ENCODE measurements around the gene OR8A1.

The OR8A1 gene

GRCh38 chr11:124612045-124612444, 42.2 kb downstream of the OR8A1 start:
- Mint-ChIP-seq H3K4me1 (peaks cover 8% of the 10 kb centered on the region), H3K4me3 (no peak overlapping the region), H3K27ac (peak overlapping the region; percentile 38), H3K36me3 (no peaks in the 10 kb centered on the region), H3K9me3 (no peaks in the 10 kb centered on the region), H3K27me3 (no peaks in the 10 kb centered on the region)

DNA sequence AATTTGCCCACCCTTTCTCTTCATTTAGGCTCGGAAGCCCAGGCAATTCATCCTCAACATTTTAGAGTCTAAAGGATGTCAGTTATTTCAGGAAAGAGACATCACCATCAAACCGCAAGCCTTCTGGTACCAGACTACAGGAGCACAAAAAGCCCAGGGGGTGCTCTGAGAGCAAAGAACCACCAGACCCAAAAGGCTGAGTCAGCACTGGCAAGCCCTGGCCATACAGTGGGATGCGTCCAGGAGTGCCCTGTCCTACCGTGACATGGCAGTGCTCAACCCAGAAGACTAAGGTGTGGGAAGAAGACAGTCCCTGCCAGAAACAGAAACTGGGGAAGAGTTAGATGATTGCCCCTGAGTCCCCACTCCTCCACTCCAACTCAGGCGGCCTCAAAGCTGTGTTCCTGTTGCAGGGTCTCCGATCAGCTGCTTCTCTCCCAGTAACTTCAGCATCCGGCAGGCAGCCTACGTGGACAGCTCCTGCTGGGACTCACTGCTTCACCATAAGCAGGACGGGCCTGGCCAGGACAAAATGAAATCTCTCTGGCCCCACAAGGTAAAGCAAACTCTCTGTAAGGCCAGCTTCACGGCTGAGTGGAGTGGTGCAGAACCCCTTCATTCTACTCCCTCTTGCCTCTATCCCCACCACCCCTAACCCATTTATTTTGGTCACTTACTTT, 42.9 kb downstream of the OR8A1 start:
- no peaks in the 10 kb centered on the region for H3K27me3 Mint-ChIP-seq
- no peaks in the 10 kb centered on the region for H3K9me3 Mint-ChIP-seq
- H3K4me3 Mint-ChIP-seq, result no peak overlapping the region
- H3K4me1 Mint-ChIP-seq, result peaks cover 8% of the 10 kb centered on the region
- no peaks in the 10 kb centered on the region for H3K36me3 Mint-ChIP-seq
- no peak overlapping the region for H3K27ac Mint-ChIP-seq

DNA sequence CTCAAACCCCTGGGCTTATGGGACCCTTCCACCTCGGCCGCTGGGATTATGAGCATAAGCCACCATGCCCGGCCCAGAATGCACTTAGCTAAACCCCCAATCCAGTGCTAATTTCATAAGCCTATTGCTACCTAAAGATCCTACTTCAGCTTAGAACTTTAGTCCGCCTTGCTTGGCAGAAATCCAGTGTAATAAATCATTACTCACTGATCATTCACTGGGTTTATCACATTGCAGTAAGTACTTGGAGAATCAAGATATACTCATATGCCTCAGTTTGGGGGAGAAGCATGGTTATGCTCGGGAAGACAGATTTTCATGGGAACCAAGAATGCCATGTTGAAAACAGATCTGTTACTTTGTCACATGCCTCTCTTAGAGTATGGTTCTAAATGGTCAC, 49.1 kb downstream of the OR8A1 start:
- Mint-ChIP-seq H3K36me3 (no peaks in the 10 kb centered on the region), H3K4me1 (peaks cover 8% of the 10 kb centered on the region), H3K4me3 (no peak overlapping the region), H3K9me3 (no peaks in the 10 kb centered on the region), H3K27ac (no peak overlapping the region), H3K27me3 (peaks cover 3% of the 10 kb centered on the region)

All from activated naive CD4-positive, alpha-beta T cell treated with anti-CD3 and anti-CD28 coated beads, Interleukin-2, amount 50 U/mL, for 24 hours (primary cell).